B cell (primary cell): ENCODE measurements around the gene EDC3. TPM values are rescaled to one million over a fixed set of nuclear protein-coding genes. Genes with fewer than 3 reads are reported as not detected.

Source experiments
- ATAC-seq: fragments of 200-7000 bp; cut with Tn5 transposase; one replicate; pipeline ENCODE4 v1.10.0; 2021; ENCODE audit warnings: low read depth, mild to moderate bottlenecking, moderate number of reproducible peaks, moderate library complexity
- CTCF ChIA-PET: fragments of 350-600 bp; sonication (Branson Sonifier 250); formaldehyde crosslinking; loops from one replicate; lab custom pipeline; 2021; ENCODE audit warnings: antibody characterized with exemption, inconsistent platforms; lab: Charles Lee
- POLR2A ChIA-PET: fragments of 350-600 bp; sonication (Branson Sonifier 250); formaldehyde crosslinking; loops from one replicate; lab custom pipeline; 2021; ENCODE audit warnings: antibody characterized with exemption; lab: Charles Lee
- DNase-seq: peaks from one replicate; pipeline ENCODE4 v3.0.0; 2013
- H2AFZ ChIP-seq: 2 replicates; pipeline ENCODE4 v1.6.1; 2012; ENCODE audit warnings: mild to moderate bottlenecking, low read depth, low read length; ENCODE audit not compliant: insufficient read depth, poor library complexity, severe bottlenecking
- H3K27ac ChIP-seq, 2 donors: 1 replicate in 1 of 2; 2 replicates in 1 of 2; pipeline ENCODE4 v1.5.1; 2012 to 2013; ENCODE audit warnings: low read length in 2 of 2, mild to moderate bottlenecking in 2 of 2, moderate library complexity in 1 of 2
- H3K27me3 ChIP-seq, 4 experiments: fragments of 200-600 bp in 1 of 4; sonication (generic) in 1 of 4; replicated peaks in 1 of 4; 1 replicate in 2 of 4; 2 replicates in 2 of 4; pipeline versions ENCODE4 v1.6.1 to v1.7.0; 2013 to 2016; ENCODE audit warnings: low read length in 3 of 4, mild to moderate bottlenecking in 2 of 4, mixed read lengths in 1 of 4, moderate library complexity in 1 of 4; ENCODE audit not compliant: insufficient read depth in 4 of 4, control insufficient read depth in 3 of 4; ENCODE audit errors: control extremely low read depth in 1 of 4
- H3K36me3 ChIP-seq, 2 experiments: replicated peaks in 1 of 2; 1 replicate in 1 of 2; 2 replicates in 1 of 2; pipeline versions ENCODE4 v1.6.1 to v1.7.1; 2013; ENCODE audit warnings: low read length in 1 of 2; ENCODE audit not compliant: insufficient read depth in 2 of 2, control insufficient read depth in 1 of 2; ENCODE audit errors: control extremely low read depth in 1 of 2, extremely low read depth in 1 of 2
- H3K4me1 ChIP-seq, 2 donors: fragments of 200-600 bp in 1 of 2; sonication (generic) in 1 of 2; 1 replicate in 1 of 2; 2 replicates in 1 of 2; pipeline versions ENCODE4 v1.5.1 to v1.6.1; 2013 to 2017; ENCODE audit warnings: low read length in 2 of 2; ENCODE audit not compliant: control insufficient read depth in 2 of 2, insufficient read depth in 2 of 2
- H3K4me2 ChIP-seq: replicated peaks from 2 replicates; pipeline ENCODE3; 2012; ENCODE audit warnings: mild to moderate bottlenecking, low read depth, low read length; ENCODE audit not compliant: poor library complexity, severe bottlenecking
- H3K4me3 ChIP-seq, 5 experiments: fragments of 200-600 bp in 1 of 5; sonication (generic) in 1 of 5; 1 replicate in 3 of 5; 2 replicates in 2 of 5; pipeline versions ENCODE4 v1.5.1 to v1.7.0; 2011 to 2016; ENCODE audit warnings: low read length in 4 of 5, mild to moderate bottlenecking in 4 of 5, low read depth in 2 of 5, control low read depth in 1 of 5, moderate library complexity in 1 of 5; ENCODE audit not compliant: insufficient read depth in 1 of 5; ENCODE audit errors: control extremely low read depth in 1 of 5, extremely low read depth in 1 of 5
- H3K79me2 ChIP-seq: fragments of 200-600 bp; sonication (generic); one replicate; pipeline ENCODE4 v1.6.0; 2016; ENCODE audit warnings: low read length; ENCODE audit not compliant: control insufficient read depth, insufficient read depth
- H3K9ac ChIP-seq: fragments of 200-600 bp; sonication (generic); 2 replicates; pipeline ENCODE4 v1.6.1; 2017; ENCODE audit warnings: mild to moderate bottlenecking, low read length, moderate library complexity
- H3K9me3 ChIP-seq, 3 donors: one replicate each; pipeline versions ENCODE4 v1.6.1 to v1.7.1; 2013; ENCODE audit warnings: low read length in 2 of 3; ENCODE audit not compliant: control insufficient read depth in 2 of 3, insufficient read depth in 1 of 3; ENCODE audit errors: control extremely low read depth in 1 of 3
- H4K20me1 ChIP-seq: 2 replicates; pipeline ENCODE4 v1.6.0; 2012; ENCODE audit warnings: mild to moderate bottlenecking, low read length; ENCODE audit not compliant: insufficient read depth, control insufficient read depth, poor library complexity, severe bottlenecking
- H3K27ac Mint-ChIP-seq: one replicate; pipeline ENCODE4 v1.8.0; 2021; ENCODE audit warnings: mixed read lengths
- H3K27me3 Mint-ChIP-seq: one replicate; pipeline ENCODE4 v1.8.0; 2021; ENCODE audit warnings: mixed read lengths
- H3K4me1 Mint-ChIP-seq: one replicate; pipeline ENCODE4 v1.8.0; 2021; ENCODE audit warnings: mixed read lengths
- H3K4me3 Mint-ChIP-seq: one replicate; pipeline ENCODE4 v1.8.0; 2021; ENCODE audit warnings: mixed read lengths
- H3K9me3 Mint-ChIP-seq: one replicate; pipeline ENCODE4 v1.8.0; 2022; ENCODE audit warnings: mixed read lengths; ENCODE audit not compliant: insufficient read depth
- CTCF ChIP-seq: fragments of 200-600 bp; IDR thresholded peaks from one replicate; pipeline ENCODE4 v1.8.0; 2022; ENCODE audit warnings: antibody characterized with exemption, mild to moderate bottlenecking
- EZH2 ChIP-seq: IDR thresholded peaks from 2 replicates; pipeline ENCODE4 v1.6.1; 2012; ENCODE audit warnings: borderline replicate concordance, low read depth, mild to moderate bottlenecking, moderate library complexity, low read length; ENCODE audit not compliant: insufficient read depth, poor library complexity, severe bottlenecking
- WGBS: methylation state at CpG from one replicate; pipeline ENCODE4 v1.1.5; 2013; ENCODE audit warnings: missing lambda C conversion rate; ENCODE audit not compliant: insufficient coverage; 5-methylcytosine and 5-hydroxymethylcytosine counted together
- intact Hi-C: fragments of 100-400 bp; cut with micrococcal nuclease; formaldehyde crosslinking; loops from one replicate; pipeline ENCODE4 v1.10.0; 2022
- polyA plus RNA-seq: library from polyadenylated mRNA; depleted of rRNA; stranded (reverse); fragments of >200 nt; gene quantifications from 2 replicates; pipeline ENCODE4 v1.2.3, GENCODE V29; 2012
- total RNA-seq, 2 donors: library from RNA; stranded (reverse); fragments of 120-200 nt in 1 of 2; gene quantifications; 1 replicate in 1 of 2; 2 replicates in 1 of 2; pipeline versions ENCODE4 v1.2.3 to v1.2.4, GENCODE V29; 2013 to 2022

EDC3 gene
- total and polyA plus RNA-seq, 2 donors (not counting 1 experiment from before 2014, with no cell fraction given), result 16.9 to 55.4 TPM

GRCh38 chr15:74635228-74635627 is 60.6 kb downstream of the EDC3 start:
- Histone ChIP-seq H4K20me1 (peaks cover 42% of the 10 kb centered on the region), H3K9me3 (no peaks in the 10 kb centered on the region), H3K27ac (no peak overlapping the region), H3K4me2 (no peak overlapping the region), H3K4me1 (peaks cover 8 to 20% of the 10 kb centered on the region in 2 donors), H3K79me2 (no peaks in the 10 kb centered on the region), H3K27me3 (no peaks in the 10 kb centered on the region), H3K36me3 (peaks cover 0 to 97% of the 10 kb centered on the region in 2 experiments), H3K9ac (no peak overlapping the region), H2AFZ (no peak overlapping the region), H3K4me3 (no peak overlapping the region)
- ChIA-PET CTCF (interaction anchor here (0.5 to 23.4 kb wide), 33 partner anchors 12 to 324 kb away, joined by 3 to 596 read pairs (median 4); partner anchors contain the start of genes ARID3B, CLK3, COX5A and CSK), POLR2A (no interaction called here)
- no peaks in the 10 kb centered on the region for H3K27me3 Mint-ChIP-seq
- peak; percentile 88 for TF ChIP-seq CTCF
- TF ChIP-seq EZH2, result no peak
- WGBS, result 34% methylated on average over 4 of the region's 5 CpGs
- DNase-seq (peak; percentile 83), ATAC-seq (peak; percentile 71)
- H3K4me3 Mint-ChIP-seq, result no peak overlapping the region
- intact Hi-C loops, result loop anchor here (1.0 to 10.0 kb wide), 5 partner anchors 133 to 570 kb away; partner anchors contain the start of gene C15orf39
- H3K9me3 Mint-ChIP-seq, result no peaks in the 10 kb centered on the region
- H3K27ac Mint-ChIP-seq, result peak overlapping the region; percentile 33
- peaks cover 18% of the 10 kb centered on the region for H3K4me1 Mint-ChIP-seq

- Histone ChIP-seq H3K36me3 (peaks cover 0 to 96% of the 10 kb centered on the region in 2 experiments), H3K9me3 (no peaks in the 10 kb centered on the region), H4K20me1 (peaks cover 53% of the 10 kb centered on the region), H3K4me3 (no peak overlapping the region), H3K4me2 (no peak overlapping the region), H3K27ac (no peak overlapping the region), H2AFZ (no peak overlapping the region), H3K4me1 (peaks cover 19 to 34% of the 10 kb centered on the region in 2 donors), H3K27me3 (no peaks in the 10 kb centered on the region), H3K9ac (no peak overlapping the region), H3K79me2 (peaks cover 5% of the 10 kb centered on the region)
- ATAC-seq (no peak), DNase-seq (no peak)
- no peak overlapping the region for H3K27ac Mint-ChIP-seq
- CTCF ChIA-PET, result interaction anchor here (0.7 to 23.4 kb wide), 27 partner anchors 13 to 326 kb away, joined by 3 to 596 read pairs (median 5); partner anchors contain the start of genes CLK3, COX5A, CSK and CYP11A1
- H3K4me3 Mint-ChIP-seq, result no peak overlapping the region
- H3K4me1 Mint-ChIP-seq, result peaks cover 30% of the 10 kb centered on the region
- no peak for TF ChIP-seq EZH2
- TF ChIP-seq CTCF, result no peak
- no peaks in the 10 kb centered on the region for H3K27me3 Mint-ChIP-seq
- POLR2A ChIA-PET, result no interaction called here
- no peaks in the 10 kb centered on the region for H3K9me3 Mint-ChIP-seq
- intact Hi-C loops, result loop anchor here (10.0 kb wide), 1 partner anchor 571 kb away; the partner anchor contains the start of gene C15orf39
- 78% methylated on average over 1 of the region's 2 CpGs for WGBS
Observed at GRCh38 chr15:74633781-74634180, 62.0 kb downstream of the EDC3 start.
